ENCODE data around the gene RAB12. TPM values are rescaled to one million over a fixed set of nuclear protein-coding genes. Genes with fewer than 3 reads are reported as not detected.
"Not testable (repeated sequence)": the region's sequence is repeated elsewhere in the genome, so short reads cannot be mapped to it uniquely, and the experiment has no call there.

Gene RAB12
- polyA plus RNA-seq, 4 donors, result 39.0 to 49.8 (median 48.7) TPM

- DNase-seq (ENCODE audit: low read depth in 4 of 4, low spot score in 3 of 4), result no peak
These were observed 30.5 kb downstream of the RAB12 start for GRCh38 chr18:8639762-8640161.

GRCh38 chr18:8643326-8643878 is 34.2 kb downstream of the RAB12 start:
- no peak for DNase-seq (ENCODE audit: low read depth in 4 of 4, low spot score in 3 of 4)

- DNase-seq (ENCODE audit: low read depth in 4 of 4, low spot score in 3 of 4), result not testable (repeated sequence)
These were observed 38.1 kb downstream of the RAB12 start for GRCh38 chr18:8647359-8647758.

GRCh38 chr18:8651478-8652261 is 42.4 kb downstream of the RAB12 start:
- not testable (repeated sequence) for DNase-seq (ENCODE audit: low read depth in 4 of 4, low spot score in 3 of 4)

DNA sequence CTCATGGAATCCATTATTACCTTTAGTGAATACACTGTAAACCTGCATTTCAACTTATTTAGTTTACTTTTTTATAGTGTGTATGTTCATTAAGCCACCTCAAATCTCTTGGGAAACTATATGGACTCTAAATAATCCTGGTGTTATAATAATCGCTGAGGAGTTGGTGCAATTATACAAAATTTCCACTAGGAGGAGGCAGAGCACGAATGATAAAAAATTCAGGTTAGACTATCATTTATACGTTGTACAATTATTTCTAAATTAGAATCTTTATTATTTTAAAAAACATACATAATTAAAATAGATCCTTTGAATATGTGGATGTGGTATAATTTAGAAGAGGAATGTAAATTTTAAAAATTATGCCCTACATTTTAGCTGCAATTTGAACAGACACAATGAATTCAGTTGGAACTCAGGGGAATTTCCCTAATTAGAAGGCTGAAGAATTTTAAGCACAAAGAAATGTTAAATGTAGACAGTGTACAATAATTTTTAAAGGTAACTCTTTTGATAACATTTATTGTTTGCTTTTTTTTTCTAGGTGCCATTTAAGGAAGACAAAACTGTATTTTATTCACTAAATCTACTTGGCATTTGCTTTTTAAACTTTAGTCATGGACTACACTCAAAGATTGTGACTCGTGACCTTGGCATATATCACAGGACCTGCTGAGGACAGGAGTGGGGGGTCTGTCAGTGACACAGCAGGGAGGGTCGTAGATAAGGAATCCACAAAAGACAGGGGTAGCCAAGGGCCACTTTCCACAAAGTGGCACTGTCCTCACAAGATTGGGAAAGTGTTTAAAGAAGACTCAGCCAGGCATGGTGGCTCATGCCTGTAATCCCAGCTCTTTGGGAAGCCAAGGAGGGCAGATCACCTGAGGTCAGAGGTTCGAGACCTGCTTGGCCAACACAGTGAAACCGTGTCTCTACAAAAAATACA is 45.5 kb downstream of the RAB12 start:
- peak in 1 of 4 donors; percentile 25 for DNase-seq (ENCODE audit: low read depth in 4 of 4, low spot score in 3 of 4)

DNA sequence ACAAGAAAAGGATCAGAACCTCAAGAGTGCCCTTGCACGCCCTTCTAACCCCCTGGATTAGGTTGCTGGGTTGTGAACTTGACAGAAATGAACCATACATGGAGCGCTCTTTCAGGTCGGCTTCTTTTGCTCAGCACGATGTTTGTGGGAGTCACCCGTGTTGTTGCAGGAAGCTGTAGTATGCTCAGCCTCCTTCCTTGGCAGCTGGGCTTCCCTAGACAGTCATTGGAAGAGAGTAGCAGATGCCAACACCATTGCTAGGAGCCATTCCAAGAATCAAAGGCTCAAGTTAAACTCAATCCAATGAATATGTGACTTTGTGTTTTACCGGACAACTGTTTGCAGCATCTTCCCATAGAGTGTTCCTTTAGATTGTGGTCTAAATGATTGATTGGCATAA is 47.0 kb downstream of the RAB12 start:
- DNase-seq (ENCODE audit: low read depth in 4 of 4, low spot score in 3 of 4), result no peak

DNA sequence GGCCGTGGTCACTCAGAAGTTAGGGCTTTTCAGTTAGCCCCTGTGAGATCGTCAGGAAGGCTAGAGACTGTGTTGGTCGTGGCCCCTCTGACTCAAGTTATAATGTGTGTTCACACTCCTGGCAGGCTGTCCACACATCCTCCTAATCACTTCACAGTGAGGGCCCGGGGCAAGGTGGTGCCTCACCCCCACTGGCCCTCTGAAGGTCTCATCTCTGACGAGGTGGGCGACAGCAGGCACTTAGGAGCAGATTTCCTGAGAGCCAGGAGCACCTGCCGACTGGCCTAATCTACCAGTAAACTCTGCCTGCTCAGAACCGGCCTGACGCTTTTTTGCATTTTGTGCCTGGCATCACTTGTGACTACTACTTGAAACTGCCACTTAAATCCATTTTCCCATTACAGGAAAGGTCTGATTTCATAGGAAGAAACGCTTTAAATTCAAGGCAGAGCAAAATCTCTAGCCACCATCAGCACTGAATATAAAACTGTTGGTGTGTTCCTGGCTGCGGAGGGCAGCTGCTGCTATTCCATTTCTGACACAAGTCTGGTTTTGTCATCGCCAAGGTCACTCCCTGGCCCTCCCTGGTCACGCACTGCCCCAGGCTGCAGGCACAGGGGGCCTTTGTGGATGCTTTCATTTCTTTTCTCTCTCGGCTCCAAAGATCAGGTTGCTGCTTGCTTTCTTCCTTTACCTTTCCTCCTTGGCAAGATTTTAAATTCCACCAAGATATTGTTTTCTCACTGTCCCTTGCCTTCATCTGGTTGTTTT is 48.0 kb downstream of the RAB12 start:
- DNase-seq (ENCODE audit: low read depth in 4 of 4, low spot score in 3 of 4), result no peak

- peak in 1 of 4 donors; percentile 12 for DNase-seq (ENCODE audit: low read depth in 4 of 4, low spot score in 3 of 4)
These were observed 48.7 kb downstream of the RAB12 start for GRCh38 chr18:8657873-8658470.

- no peak for DNase-seq (ENCODE audit: low read depth in 4 of 4, low spot score in 3 of 4)
These were observed 49.7 kb downstream of the RAB12 start for GRCh38 chr18:8658858-8659485.

DNA sequence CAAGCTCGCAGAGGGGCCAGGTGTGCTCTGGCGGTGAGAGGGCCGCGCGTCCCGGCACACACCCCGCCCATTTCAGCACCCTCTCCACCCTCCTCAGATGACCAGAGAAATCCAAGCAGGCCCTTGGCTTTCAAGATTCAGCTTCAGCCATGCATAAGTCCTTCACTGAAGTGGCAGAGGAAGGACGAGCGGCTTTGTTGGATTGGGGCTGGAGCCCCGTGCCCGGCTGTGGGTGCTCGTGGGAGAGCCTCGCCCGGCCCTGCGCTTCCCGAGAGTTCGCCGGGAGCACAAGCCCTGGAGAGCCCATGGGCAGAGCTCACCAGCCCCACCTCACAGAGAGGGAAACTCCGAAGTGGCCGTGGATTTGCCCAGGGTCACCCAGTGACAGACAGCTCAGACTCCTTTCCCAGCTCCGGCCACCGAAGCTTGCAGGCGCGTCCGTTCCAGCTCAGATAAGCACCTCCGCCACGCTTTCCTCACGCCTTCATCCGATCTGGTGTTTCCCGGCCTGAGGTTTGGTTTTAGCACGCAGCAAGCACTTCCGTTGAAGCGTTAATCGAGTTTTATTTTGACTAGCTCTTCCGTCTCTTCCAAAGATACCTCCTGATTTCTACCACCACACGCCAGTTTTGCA is 50.5 kb downstream of the RAB12 start:
- DNase-seq (ENCODE audit: low read depth in 4 of 4, low spot score in 3 of 4), result no peak

DNA sequence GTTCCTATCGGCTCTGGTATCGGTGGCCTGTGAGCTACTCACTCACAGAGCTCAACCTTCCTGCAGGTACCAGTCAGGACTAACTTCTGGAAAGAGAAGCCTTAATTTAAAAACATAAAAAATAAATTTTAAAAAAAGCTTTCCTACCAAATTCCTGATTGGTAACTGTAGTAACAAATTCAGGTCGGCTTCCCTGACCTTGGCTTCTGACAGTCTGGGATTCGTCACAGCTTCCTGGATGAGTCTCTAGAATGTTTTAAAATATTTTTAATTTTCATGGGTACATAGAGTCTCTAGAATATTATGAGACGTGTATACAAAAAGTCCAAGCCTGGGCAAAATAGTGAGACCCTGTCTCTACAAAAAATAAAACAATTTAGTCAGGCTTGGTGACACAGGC is 51.1 kb downstream of the RAB12 start:
- DNase-seq (ENCODE audit: low read depth in 4 of 4, low spot score in 3 of 4), result no peak

- DNase-seq (ENCODE audit: low read depth in 4 of 4, low spot score in 3 of 4), result peak; percentile 21 to 60 (median 52)
These were observed 52.7 kb downstream of the RAB12 start for GRCh38 chr18:8661754-8662559.

- DNase-seq (ENCODE audit: low read depth in 4 of 4, low spot score in 3 of 4), result no peak
These were observed 53.5 kb downstream of the RAB12 start for GRCh38 chr18:8662560-8663255.

- no peak for DNase-seq (ENCODE audit: low read depth in 4 of 4, low spot score in 3 of 4)
These were observed 58.6 kb downstream of the RAB12 start for GRCh38 chr18:8667846-8668245.

- DNase-seq (ENCODE audit: low read depth in 4 of 4, low spot score in 3 of 4), result no peak
These were observed 59.1 kb downstream of the RAB12 start for GRCh38 chr18:8668381-8668780.

GRCh38 chr18:8669571-8669970 is 60.3 kb downstream of the RAB12 start:
- DNase-seq (ENCODE audit: low read depth in 4 of 4, low spot score in 3 of 4), result no peak
